Omental fat pad (tissue), 4 donors: ENCODE data around the gene GIPC3. TPM values are rescaled to one million over a fixed set of nuclear protein-coding genes. Genes with fewer than 3 reads are reported as not detected.

Source experiments
- ATAC-seq: fragments of 150-250 bp; one replicate; pipeline ENCODE4 v1.9.1; 2016; ENCODE audit warnings: mild to moderate bottlenecking, moderate library complexity; ENCODE audit not compliant: low FRiP score
- DNase-seq: peaks from one replicate; pipeline ENCODE4 v3.0.0-alpha.2; 2019; ENCODE audit warnings: low spot score
- CTCF ChIP-seq, 3 donors: fragments of 450-650 bp; IDR thresholded peaks; one replicate each; pipeline ENCODE4 v1.5.1; 2016 to 2017; ENCODE audit warnings: antibody characterized with exemption in 3 of 3, mild to moderate bottlenecking in 3 of 3, moderate library complexity in 2 of 3
- total RNA-seq, 4 donors: library from RNA; depleted of rRNA; stranded (reverse); fragments of >200 nt; gene quantifications; one replicate each; pipeline ENCODE4 v1.1.0, GENCODE V29; 2016

GIPC3 gene
- total RNA-seq, 4 donors from 2014 or later: 0.56 to 3.0 (median 1.0) TPM

- TF ChIP-seq CTCF (IDR thresholded peaks at IDR 0.05): no peak
- DNase-seq (no peak), ATAC-seq (no peak)
Observed at GRCh38 chr19:3550947-3551791, 34.1 kb upstream of the GIPC3 start.

GRCh38 chr19:3551792-3552095 lies 33.5 kb upstream of the GIPC3 start:
- ATAC-seq (no peak), DNase-seq (no peak)
- no peak for TF ChIP-seq CTCF (IDR thresholded peaks at IDR 0.05)

- TF ChIP-seq CTCF (IDR thresholded peaks at IDR 0.05): no peak
- DNase-seq (no peak), ATAC-seq (no peak)
Observed at GRCh38 chr19:3554254-3555083, 30.8 kb upstream of the GIPC3 start.

- no peak for ATAC-seq
- no peak for TF ChIP-seq CTCF (IDR thresholded peaks at IDR 0.05)
- DNase-seq: no peak
Observed at GRCh38 chr19:3555653-3556422, 29.4 kb upstream of the GIPC3 start.

GRCh38 chr19:3556423-3556977 lies 28.8 kb upstream of the GIPC3 start:
- no peak for DNase-seq
- ATAC-seq: no peak
- TF ChIP-seq CTCF (IDR thresholded peaks at IDR 0.05): no peak

- no peak for TF ChIP-seq CTCF (IDR thresholded peaks at IDR 0.05)
- DNase-seq (no peak), ATAC-seq (peak; percentile 56)
Observed at GRCh38 chr19:3556978-3557460, 28.3 kb upstream of the GIPC3 start.
